ENCODE data around the gene CERS4.

The CERS4 gene, protein sequence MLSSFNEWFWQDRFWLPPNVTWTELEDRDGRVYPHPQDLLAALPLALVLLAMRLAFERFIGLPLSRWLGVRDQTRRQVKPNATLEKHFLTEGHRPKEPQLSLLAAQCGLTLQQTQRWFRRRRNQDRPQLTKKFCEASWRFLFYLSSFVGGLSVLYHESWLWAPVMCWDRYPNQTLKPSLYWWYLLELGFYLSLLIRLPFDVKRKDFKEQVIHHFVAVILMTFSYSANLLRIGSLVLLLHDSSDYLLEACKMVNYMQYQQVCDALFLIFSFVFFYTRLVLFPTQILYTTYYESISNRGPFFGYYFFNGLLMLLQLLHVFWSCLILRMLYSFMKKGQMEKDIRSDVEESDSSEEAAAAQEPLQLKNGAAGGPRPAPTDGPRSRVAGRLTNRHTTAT

DNA sequence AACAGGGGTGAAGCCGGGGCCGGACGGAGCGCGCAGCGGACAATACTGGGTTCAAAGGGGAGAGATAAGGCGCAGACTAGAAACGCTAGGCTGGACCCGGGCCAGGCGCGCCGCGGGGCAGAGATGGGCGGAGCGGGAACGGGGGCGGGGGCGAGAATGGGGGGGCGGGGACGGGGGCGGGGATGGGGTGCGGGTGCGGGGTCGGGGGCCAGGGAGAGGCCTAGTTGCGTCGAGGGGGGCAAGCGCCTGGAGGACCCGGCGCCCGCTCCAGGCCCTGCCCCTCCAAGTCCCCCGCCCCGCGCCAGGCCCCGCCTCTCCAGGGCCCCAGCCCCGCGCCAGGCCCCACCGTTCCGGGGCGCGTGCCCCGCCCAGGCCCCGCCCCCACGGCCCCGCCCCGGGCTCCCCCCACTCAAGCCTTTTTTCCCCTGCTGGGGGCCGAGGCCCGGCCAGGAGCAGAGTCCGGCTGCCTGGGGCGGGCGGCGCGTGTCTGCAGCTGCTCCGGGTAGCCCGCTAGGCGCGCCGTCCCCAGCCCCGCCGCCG lies at the start of gene CERS4:
Gene CERS4 (plus strand): TSS at position 449 of the 540 bp plus-strand sequence. CDS start 41,707 bp downstream, outside the sequence.
- H3K4me3 ChIP-seq (ENCODE audit: control insufficient read depth, low read depth, low read length), result no peak within 1 kb of the TSS
- DNase-seq (ENCODE audit: low read depth), result no peak
- TF ChIP-seq, protein P1, sequence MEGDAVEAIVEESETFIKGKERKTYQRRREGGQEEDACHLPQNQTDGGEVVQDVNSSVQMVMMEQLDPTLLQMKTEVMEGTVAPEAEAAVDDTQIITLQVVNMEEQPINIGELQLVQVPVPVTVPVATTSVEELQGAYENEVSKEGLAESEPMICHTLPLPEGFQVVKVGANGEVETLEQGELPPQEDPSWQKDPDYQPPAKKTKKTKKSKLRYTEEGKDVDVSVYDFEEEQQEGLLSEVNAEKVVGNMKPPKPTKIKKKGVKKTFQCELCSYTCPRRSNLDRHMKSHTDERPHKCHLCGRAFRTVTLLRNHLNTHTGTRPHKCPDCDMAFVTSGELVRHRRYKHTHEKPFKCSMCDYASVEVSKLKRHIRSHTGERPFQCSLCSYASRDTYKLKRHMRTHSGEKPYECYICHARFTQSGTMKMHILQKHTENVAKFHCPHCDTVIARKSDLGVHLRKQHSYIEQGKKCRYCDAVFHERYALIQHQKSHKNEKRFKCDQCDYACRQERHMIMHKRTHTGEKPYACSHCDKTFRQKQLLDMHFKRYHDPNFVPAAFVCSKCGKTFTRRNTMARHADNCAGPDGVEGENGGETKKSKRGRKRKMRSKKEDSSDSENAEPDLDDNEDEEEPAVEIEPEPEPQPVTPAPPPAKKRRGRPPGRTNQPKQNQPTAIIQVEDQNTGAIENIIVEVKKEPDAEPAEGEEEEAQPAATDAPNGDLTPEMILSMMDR (IDR thresholded peaks at IDR 0.05; ENCODE audit: control insufficient read depth, insufficient read depth, low read depth, low read length, missing control alignments), result no peak

DNA sequence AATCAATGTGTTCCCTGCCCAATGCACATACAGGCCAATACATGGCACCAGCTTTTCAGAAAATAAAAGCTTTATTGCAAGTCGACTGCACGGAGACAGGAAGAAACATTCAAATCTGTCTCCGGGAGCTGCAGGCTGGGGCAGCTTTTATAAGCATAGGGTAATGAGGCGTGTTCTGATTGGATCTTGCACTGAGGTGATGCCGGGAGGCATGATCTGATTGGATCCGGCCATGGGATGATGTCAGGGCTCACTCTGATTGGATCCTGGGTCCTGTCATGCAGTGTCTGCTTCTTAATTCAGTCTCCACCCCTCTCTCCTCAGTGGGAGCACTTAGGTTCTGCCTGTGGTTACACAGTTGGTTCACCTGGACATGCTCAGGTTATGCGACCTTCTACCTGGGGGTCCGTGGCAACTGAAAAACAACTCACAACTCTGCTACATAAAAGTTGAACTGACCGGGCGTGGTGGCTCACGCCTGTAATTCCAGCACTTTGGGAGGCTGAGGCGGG lies 48.0 kb upstream of the CERS4 start:
- TF ChIP-seq, protein P1 (IDR thresholded peaks at IDR 0.05; ENCODE audit: control insufficient read depth, insufficient read depth, low read depth, low read length, missing control alignments), result no peak
- no peak for DNase-seq (ENCODE audit: low read depth)

DNA sequence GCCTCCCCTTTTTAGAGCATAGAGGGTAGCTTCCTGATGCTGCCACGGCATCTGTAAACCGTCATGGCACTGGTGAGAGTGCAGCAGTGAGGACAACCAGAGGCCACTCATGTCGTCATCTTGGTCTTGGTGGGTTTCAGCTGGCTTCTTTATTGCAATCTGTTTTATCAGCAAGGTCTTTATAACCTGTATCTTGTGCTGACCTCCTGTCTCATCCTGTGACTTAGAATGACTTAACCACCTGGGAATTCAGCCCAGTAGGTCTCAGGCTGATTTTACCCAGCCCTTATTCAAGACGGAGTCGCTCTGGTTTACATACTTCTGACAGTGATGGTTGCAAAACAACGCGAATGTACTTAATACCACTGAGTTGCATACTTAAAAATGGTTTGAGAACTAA lies 45.4 kb upstream of the CERS4 start:
- TF ChIP-seq, protein P1 (IDR thresholded peaks at IDR 0.05; ENCODE audit: control insufficient read depth, insufficient read depth, low read depth, low read length, missing control alignments), result no peak
- no peak overlapping the region for H3K4me3 ChIP-seq (ENCODE audit: control insufficient read depth, low read depth, low read length)
- no peak for DNase-seq (ENCODE audit: low read depth)

More for the DNA sequence above, 48.0 kb upstream of the CERS4 start:
- H3K4me3 ChIP-seq (ENCODE audit: control insufficient read depth, low read depth, low read length), result no peak overlapping the region

DNA sequence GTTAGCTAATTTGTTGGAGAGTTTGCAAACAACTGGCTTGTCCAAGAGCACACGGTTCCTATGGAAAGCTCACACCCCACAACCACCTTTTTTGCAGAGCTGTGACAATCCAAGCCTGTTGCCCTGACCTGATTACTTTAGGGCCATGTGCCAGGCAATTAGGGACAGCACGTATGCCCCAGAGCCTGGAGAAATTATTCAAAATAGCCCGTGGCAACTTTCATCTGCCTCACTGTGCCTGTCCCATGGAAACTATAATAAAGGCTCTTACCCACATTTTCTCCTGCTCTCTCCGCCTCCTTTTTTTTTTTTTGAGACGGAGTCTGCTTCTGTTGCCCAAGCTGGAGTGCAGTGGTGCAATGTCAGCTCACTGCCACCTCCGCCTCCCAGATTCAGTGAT lies 41.2 kb upstream of the CERS4 start:
- no peak for DNase-seq (ENCODE audit: low read depth)
- TF ChIP-seq, protein P1 (IDR thresholded peaks at IDR 0.05; ENCODE audit: control insufficient read depth, insufficient read depth, low read depth, low read length, missing control alignments), result no peak
- no peak overlapping the region for H3K4me3 ChIP-seq (ENCODE audit: control insufficient read depth, low read depth, low read length)

DNA sequence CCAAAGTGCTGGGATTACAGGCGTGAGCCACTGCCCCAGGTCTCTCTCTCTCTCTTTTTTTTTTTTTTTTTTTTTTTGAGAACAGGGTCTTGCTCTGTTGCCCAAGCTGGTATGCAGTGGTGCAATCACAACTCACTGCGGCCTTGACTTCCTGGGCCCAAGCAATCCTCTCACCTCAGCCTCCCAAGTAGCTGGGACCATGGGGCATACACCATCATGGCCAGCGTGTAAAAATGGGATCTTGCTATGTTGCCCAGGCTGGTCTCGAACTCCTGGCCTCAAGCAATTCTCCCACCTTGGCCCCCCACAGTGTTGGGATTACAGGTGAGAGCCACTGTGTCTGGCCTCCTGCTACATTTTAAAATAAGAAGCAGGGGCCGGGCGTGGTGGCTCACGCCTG lies 40.6 kb upstream of the CERS4 start:
- TF ChIP-seq, protein P1 (IDR thresholded peaks at IDR 0.05; ENCODE audit: control insufficient read depth, insufficient read depth, low read depth, low read length, missing control alignments), result no peak
- no peak overlapping the region for H3K4me3 ChIP-seq (ENCODE audit: control insufficient read depth, low read depth, low read length)
- no peak for DNase-seq (ENCODE audit: low read depth)

DNA sequence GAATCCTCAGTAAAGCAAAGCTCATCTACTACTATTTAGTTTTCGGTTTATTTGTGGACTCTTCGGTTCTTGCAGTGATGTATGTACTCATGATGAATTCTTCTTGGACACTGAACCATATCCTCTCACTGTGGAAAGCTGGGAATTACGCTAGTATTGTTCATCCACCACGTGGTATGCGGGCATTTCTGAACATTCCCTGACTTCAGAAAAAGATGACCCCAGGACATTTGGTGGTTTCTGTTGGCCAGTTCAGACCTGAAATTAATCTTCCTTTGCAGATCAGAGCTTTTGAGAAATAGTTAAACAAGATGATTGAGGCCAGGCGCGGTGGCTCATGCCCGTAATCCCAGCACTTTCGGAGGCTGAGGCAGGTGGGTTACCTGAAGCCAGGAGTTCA lies 34.5 kb upstream of the CERS4 start:
- no peak overlapping the region for H3K4me3 ChIP-seq (ENCODE audit: control insufficient read depth, low read depth, low read length)
- no peak for DNase-seq (ENCODE audit: low read depth)
- TF ChIP-seq, protein P1 (IDR thresholded peaks at IDR 0.05; ENCODE audit: control insufficient read depth, insufficient read depth, low read depth, low read length, missing control alignments), result no peak

Measured in AG09309 (cell line).